AG04449 (cell line): ENCODE data around the gene MT1E.
"Not testable (repeated sequence)": the region's sequence is repeated elsewhere in the genome, so short reads cannot be mapped to it uniquely, and the experiment has no call there.

Experiments used
- CTCF ChIA-PET: fragments of 350-600 bp; formaldehyde crosslinking; extraction: SDS; loops from one replicate; lab custom pipeline; 2021; ENCODE audit warnings: antibody characterized with exemption; lab: Yijun Ruan, JAX
- POLR2A ChIA-PET: fragments of 400-600, 350-600 bp; formaldehyde crosslinking; extraction: SDS; loops from one replicate; lab custom pipeline; 2020; ENCODE audit warnings: antibody characterized with exemption, inconsistent platforms; lab: Yijun Ruan, JAX
- DNase-seq: peaks from one replicate; pipeline ENCODE4 v3.0.0-alpha.2; 2010; ENCODE audit warnings: low read depth, low spot score
- H3K4me3 ChIP-seq: 2 replicates; pipeline ENCODE4 v1.5.1; 2011; ENCODE audit warnings: low read depth, mild to moderate bottlenecking, control low read depth, low read length
- TF ChIP-seq, protein P1 (sequence below): IDR thresholded peaks from one replicate; pipeline ENCODE4 v1.5.1; 2011; ENCODE audit warnings: mild to moderate bottlenecking, moderate library complexity, low read length, control low read depth, inconsistent platforms; ENCODE audit not compliant: insufficient read depth; ENCODE audit errors: missing control alignments

The MT1E gene

DNA sequence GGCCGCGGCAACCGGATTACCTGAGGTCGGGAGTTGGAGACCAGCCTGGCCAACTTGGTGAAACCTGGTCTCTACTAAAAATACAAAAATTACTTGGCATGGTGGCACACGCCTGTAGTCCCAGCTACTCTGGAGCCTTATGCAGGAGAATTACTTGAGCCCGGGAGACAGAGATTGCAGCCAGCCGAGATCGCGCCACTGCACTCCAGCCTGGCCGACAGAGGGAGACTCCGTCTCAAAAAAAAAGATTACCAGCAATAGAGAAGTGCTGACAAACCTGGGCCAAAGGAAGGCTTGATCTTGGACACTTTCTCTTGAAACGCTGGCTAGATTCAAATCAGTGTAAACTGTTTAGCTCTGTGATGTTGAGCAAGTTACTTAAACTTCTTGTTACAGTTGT is 48.3 kb downstream of the MT1E start:
- ChIA-PET POLR2A (no interaction called here), CTCF (interaction anchor here (0.6 to 2.1 kb wide), 10 partner anchors 22 to 155 kb away, joined by 3 to 18 read pairs (median 3); partner anchors contain the start of gene MT2A)
- TF ChIP-seq, protein P1, sequence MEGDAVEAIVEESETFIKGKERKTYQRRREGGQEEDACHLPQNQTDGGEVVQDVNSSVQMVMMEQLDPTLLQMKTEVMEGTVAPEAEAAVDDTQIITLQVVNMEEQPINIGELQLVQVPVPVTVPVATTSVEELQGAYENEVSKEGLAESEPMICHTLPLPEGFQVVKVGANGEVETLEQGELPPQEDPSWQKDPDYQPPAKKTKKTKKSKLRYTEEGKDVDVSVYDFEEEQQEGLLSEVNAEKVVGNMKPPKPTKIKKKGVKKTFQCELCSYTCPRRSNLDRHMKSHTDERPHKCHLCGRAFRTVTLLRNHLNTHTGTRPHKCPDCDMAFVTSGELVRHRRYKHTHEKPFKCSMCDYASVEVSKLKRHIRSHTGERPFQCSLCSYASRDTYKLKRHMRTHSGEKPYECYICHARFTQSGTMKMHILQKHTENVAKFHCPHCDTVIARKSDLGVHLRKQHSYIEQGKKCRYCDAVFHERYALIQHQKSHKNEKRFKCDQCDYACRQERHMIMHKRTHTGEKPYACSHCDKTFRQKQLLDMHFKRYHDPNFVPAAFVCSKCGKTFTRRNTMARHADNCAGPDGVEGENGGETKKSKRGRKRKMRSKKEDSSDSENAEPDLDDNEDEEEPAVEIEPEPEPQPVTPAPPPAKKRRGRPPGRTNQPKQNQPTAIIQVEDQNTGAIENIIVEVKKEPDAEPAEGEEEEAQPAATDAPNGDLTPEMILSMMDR: peak; percentile 48
- H3K4me3 ChIP-seq: no peak overlapping the region
- no peak for DNase-seq

DNA sequence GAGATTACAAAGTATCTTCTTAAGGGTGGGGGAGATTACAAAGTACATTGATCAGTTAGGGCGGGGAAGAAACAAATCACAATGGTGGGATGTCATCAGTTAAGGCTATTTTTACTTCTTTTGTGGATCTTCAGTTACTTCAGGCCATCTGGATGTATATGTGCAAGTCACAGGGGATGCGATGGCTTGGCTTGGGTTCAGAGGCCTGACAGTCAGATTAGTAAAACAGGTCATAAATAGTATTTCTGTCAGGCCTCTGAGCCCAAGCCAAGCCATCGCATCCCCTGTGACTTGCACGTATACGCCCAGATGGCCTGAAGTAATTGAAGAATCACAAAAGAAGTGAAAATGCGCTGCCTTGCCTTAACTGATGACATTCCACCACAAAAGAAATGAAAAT is 49.0 kb downstream of the MT1E start:
- H3K4me3 ChIP-seq, DNase-seq, POLR2A ChIA-PET: not testable (repeated sequence)
- CTCF ChIA-PET: interaction anchor here (0.6 to 2.1 kb wide), 7 partner anchors 22 to 154 kb away, joined by 3 to 18 read pairs (median 4); partner anchors contain the start of gene MT2A

DNA sequence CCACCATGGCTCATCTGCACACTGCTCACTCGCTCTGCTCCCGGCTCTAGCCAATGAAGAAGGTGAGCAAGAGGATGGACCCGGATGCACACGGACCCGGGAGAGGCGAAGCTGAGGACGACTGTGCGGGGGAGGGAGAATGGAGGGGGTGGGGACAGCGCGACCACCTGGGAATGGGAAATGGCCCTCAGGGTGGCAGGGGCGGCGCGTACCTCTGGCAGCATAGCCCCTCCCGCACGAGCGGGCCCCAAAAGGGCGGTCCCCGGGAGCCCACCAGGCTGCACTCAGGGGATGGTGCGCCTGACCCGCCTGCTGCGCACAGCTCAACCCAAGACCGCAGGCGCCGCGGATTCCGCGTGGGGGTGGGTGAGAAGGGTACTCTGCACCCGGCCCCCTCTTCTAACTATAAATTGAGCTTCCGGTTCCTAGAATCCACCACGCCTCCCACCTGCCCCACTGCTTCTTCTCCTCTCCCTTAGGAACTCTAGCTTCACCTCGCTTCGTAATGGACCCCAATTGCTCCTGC is 50.2 kb downstream of the MT1E start:
- TF ChIP-seq, protein P1: no peak
- POLR2A ChIA-PET: no interaction called here
- H3K4me3 ChIP-seq: no peak overlapping the region
- CTCF ChIA-PET: interaction anchor here (1.3 to 1.7 kb wide), 2 partner anchors 22 to 26 kb away, joined by 3 to 5 read pairs; no protein-coding TSS in a partner anchor
- DNase-seq: no peak
